Measurements from ENCODE around the gene NUDT5.

GRCh38 chr10:12205082-12205481 is 9.4 kb upstream of the NUDT5 start:
- no peak for TF ChIP-seq TCF7L2 (IDR thresholded peaks at IDR 0.05; ENCODE audit: low read depth, low read length)
- no peak for TF ChIP-seq MAZ (IDR thresholded peaks at IDR 0.05; ENCODE audit: borderline replicate concordance, low read depth, low read length)
- TF ChIP-seq MAZ (CRISPR knock-in tag; IDR thresholded peaks at IDR 0.05; ENCODE audit: low read depth) = no peak
- TF ChIP-seq ZNF263 (CRISPR knock-in tag; IDR thresholded peaks at IDR 0.05) = no peak
- TF ChIP-seq NFIC (IDR thresholded peaks at IDR 0.05; ENCODE audit: low read length) = no peak
- no peak for TF ChIP-seq KLF9 (CRISPR knock-in tag; IDR thresholded peaks at IDR 0.05; ENCODE audit: low read depth)
- TF ChIP-seq TEAD2 (CRISPR knock-in tag; IDR thresholded peaks at IDR 0.05) = no peak
- no peak for TF ChIP-seq ZNF274 (CRISPR knock-in tag; IDR thresholded peaks at IDR 0.05)
- no peak for TF ChIP-seq AFF4 (CRISPR knock-in tag; IDR thresholded peaks at IDR 0.05)
- no peak for TF ChIP-seq ARID5B (CRISPR knock-in tag; IDR thresholded peaks at IDR 0.05)
- no peak for TF ChIP-seq ZNF678 (CRISPR knock-in tag; IDR thresholded peaks at IDR 0.05)
- no peak for TF ChIP-seq MAFF (IDR thresholded peaks at IDR 0.05; ENCODE audit: low read depth, low read length)
- no peak for TF ChIP-seq IKZF1 (IDR thresholded peaks at IDR 0.05)

Data from HepG2 (cell line).